Mammary microvascular endothelial cell (primary cell): ENCODE measurements around the gene PITPNM1. TPM values are rescaled to one million over a fixed set of nuclear protein-coding genes. Genes with fewer than 3 reads are reported as not detected.

Experiments
- total RNA-seq: library from RNA; depleted of rRNA; stranded (reverse); fragments of >200 nt; gene quantifications from 2 replicates; pipeline ENCODE4 v1.2.3, GENCODE V29; 2015

Gene PITPNM1
- 13.1 and 19.4 TPM in 2 replicates for total RNA-seq

DNA sequence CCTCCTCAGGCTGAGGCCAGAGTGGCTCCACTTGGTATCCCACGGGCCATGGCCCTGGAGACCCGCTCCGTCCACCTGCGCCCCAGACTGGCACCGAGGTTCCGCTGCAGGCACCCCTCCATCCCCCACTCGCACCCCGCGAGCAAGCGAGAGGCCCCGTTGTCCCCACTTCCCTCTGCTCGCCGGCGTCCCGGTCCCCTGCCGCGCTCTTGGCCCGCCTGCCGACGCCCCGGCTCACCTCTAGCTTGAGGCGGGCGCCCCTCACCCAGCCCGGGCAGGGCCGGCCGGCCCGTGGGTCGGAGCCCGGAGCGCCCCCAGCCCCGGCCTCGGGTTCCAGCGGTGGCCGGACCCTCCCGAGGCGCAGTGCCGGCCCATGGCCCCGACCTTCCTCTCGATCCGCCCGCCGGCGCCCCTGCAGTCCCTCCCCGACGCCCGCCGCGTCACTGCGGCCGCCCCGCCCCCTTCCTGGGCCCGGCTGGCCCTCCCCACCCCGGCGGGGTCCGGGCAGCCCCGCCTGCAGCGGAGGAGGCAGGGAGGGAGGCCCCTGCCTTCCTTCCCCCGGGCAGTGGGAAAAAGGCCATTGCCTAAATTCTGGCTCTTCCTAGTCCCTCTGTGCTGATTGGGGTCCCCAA is at the start of gene PITPNM1:
PITPNM1 (minus strand) TSS at position 414 of the 632 bp plus-strand sequence. CDS start 1,183 bp downstream, outside the sequence.

DNA sequence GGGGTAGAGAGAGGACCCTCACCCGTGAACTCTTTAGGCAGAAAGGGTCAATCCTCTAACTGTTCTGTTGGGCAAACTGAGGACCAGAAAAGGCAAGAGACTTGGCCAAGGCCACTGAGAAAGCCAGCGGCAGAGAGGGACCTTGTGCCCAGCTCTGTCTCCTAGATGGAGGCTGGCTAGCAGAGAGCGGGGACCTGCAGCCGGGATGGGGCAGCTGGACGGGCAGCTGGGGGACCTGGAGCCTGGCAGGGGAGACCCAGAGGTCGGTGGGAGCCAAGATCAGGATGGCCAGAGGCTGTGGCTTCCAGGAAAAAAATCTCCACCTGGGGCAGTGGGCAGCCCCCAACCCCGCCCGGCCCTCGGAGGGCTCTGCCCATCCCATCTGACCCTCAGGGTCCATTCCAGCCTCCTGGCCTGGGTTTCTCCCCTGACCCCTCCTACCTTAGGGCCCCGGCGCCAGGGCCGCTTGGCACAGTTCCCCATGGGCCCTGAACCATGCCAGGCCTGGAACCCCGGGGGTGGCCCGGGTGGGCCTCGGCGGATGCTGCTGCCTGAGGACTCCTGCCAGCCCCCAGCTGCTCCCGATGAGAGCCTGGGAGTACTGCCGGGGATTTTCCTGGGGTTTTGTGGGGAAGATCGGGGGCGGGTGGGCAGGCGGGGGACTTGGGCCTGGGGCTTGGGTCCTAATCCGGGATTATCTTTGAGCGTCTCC is 17.8 kb upstream of the PITPNM1 start, which contains the start of gene CABP2:
CABP2 (minus strand) TSS at position 603 of the 712 bp plus-strand sequence; CDS start at position 483, 120 bp downstream.

GRCh38 chr11:67507864-67508485 is 2.8 kb upstream of the PITPNM1 start, which contains the start of gene CDK2AP2:
CDK2AP2 (minus strand) TSS chr11:67508162; CDS start chr11:67508082, 80 bp downstream.

GRCh38 chr11:67482827-67483798 is 22.1 kb downstream of the PITPNM1 start, which contains the start of gene AIP:
AIP (plus strand) TSS chr11:67483026; CDS start chr11:67483159, 133 bp downstream.

GRCh38 chr11:67468759-67469507 is 36.2 kb downstream of the PITPNM1 start, which contains the start of gene TMEM134:
TMEM134 (minus strand) TSS chr11:67469251; CDS start chr11:67469192, 59 bp downstream.

GRCh38 chr11:67455054-67455453 is 50.1 kb downstream of the PITPNM1 start, which contains the start of gene CABP4:
CABP4 (plus strand) TSS chr11:67455354; CDS start chr11:67455424, 70 bp downstream.

GRCh38 chr11:67452141-67452952 is 52.8 kb downstream of the PITPNM1 start, which contains the start of gene GPR152:
GPR152 (minus strand) TSS chr11:67452729; CDS start chr11:67452724, 5 bp downstream.

Other genes starting within 250 kb of the PITPNM1 start
- gene GRK2, start 238.9 kb downstream of the PITPNM1 start, total RNA-seq = 43.1 and 47.3 TPM in 2 replicates
- 19.1 and 24.3 TPM in 2 replicates for gene ANKRD13D, start 216.1 kb downstream of the PITPNM1 start, total RNA-seq
- gene SSH3, start 201.8 kb downstream of the PITPNM1 start, total RNA-seq = 12.5 and 24.0 TPM in 2 replicates
- 89.9 and 100 TPM in 2 replicates for gene POLD4, start 151.8 kb downstream of the PITPNM1 start, total RNA-seq
- 6.3 and 6.8 TPM in 2 replicates for gene CLCF1, start 131.8 kb downstream of the PITPNM1 start, total RNA-seq
- gene RAD9A, start 113.4 kb downstream of the PITPNM1 start, total RNA-seq = 4.6 and 7.9 TPM in 2 replicates
- 278 and 283 TPM in 2 replicates for gene PPP1CA, start 103.5 kb downstream of the PITPNM1 start, total RNA-seq
- not detected in 2 replicates for gene TBC1D10C, start 101.3 kb downstream of the PITPNM1 start, total RNA-seq
- gene CARNS1, start 89.7 kb downstream of the PITPNM1 start, total RNA-seq = not detected in 2 replicates
- gene RPS6KB2, start 76.9 kb downstream of the PITPNM1 start, total RNA-seq = 66.0 and 76.4 TPM in 2 replicates
- gene PTPRCAP, start 67.7 kb downstream of the PITPNM1 start, total RNA-seq = 0.87 TPM in 1 of 2 replicates, not detected in the other
- 122 and 126 TPM in 2 replicates for gene CORO1B, start 61.9 kb downstream of the PITPNM1 start, total RNA-seq
- gene GPR152, start 52.6 kb downstream of the PITPNM1 start, total RNA-seq = not detected in 2 replicates
- gene CABP4, start 50.0 kb downstream of the PITPNM1 start, total RNA-seq = 2.1 and 3.9 TPM in 2 replicates
- gene TMEM134, start 36.1 kb downstream of the PITPNM1 start, total RNA-seq = 51.3 and 70.9 TPM in 2 replicates
- gene AIP, start 22.3 kb downstream of the PITPNM1 start, total RNA-seq = 52.0 and 61.3 TPM in 2 replicates
- 54.0 and 55.4 TPM in 2 replicates for gene CDK2AP2, start 2.8 kb upstream of the PITPNM1 start, total RNA-seq
- not detected in 2 replicates for gene CABP2, start 18.1 kb upstream of the PITPNM1 start, total RNA-seq
- 761 and 855 TPM in 2 replicates for gene GSTP1, start 78.4 kb upstream of the PITPNM1 start, total RNA-seq
- gene NDUFV1, start 101.6 kb upstream of the PITPNM1 start, total RNA-seq = 192 TPM in 2 replicates
- gene NUDT8, start 124.6 kb upstream of the PITPNM1 start, total RNA-seq = 12.3 and 16.5 TPM in 2 replicates
- gene TBX10, start 134.4 kb upstream of the PITPNM1 start, total RNA-seq = not detected in 2 replicates
- gene ACY3, start 145.4 kb upstream of the PITPNM1 start, total RNA-seq = not detected in 2 replicates
- not detected in 2 replicates for gene ALDH3B2, start 169.3 kb upstream of the PITPNM1 start, total RNA-seq